Mucosa of descending colon (tissue), 3 donors: ENCODE measurements around the gene FAM78A. TPM values are rescaled to one million over a fixed set of nuclear protein-coding genes. Genes with fewer than 3 reads are reported as not detected.

Experiments
- ATAC-seq: fragments of 200-7000 bp; cut with Tn5 transposase; one replicate; pipeline ENCODE4 v1.9.1; 2020; ENCODE audit warnings: mild to moderate bottlenecking, moderate library complexity
- DNase-seq, 3 donors: peaks; one replicate each; pipeline ENCODE4 v3.0.0-alpha.2; 2020
- H3K36me3 ChIP-seq: fragments of 200-600 bp; one replicate; pipeline ENCODE4 v1.8.0; 2021; ENCODE audit warnings: low read depth, mild to moderate bottlenecking
- H3K4me1 ChIP-seq: fragments of 200-600 bp; one replicate; pipeline ENCODE4 v1.8.0; 2021; ENCODE audit warnings: low read depth, mild to moderate bottlenecking
- H3K4me3 ChIP-seq: fragments of 200-600 bp; one replicate; pipeline ENCODE4 v1.8.0; 2021; ENCODE audit warnings: mild to moderate bottlenecking
- H3K9me3 ChIP-seq: fragments of 200-600 bp; one replicate; pipeline ENCODE4 v1.8.0; 2021; ENCODE audit warnings: mild to moderate bottlenecking
- intact Hi-C, 2 donors: fragments of 100-400 bp; cut with DNase I in 1 of 2; cut with micrococcal nuclease in 1 of 2; formaldehyde crosslinking; loops; one replicate each; pipeline versions ENCODE4 v1.11.0 to v1.11.1; 2022; cut with DNase I, micrococcal nuclease
- total RNA-seq, 3 donors: library from RNA; stranded (reverse); fragmentation: NEBNext Ultra II Directional in 2 of 3; extraction: Animal tissue kit (Norgen Biotek cat#: 25700) in 2 of 3; gene quantifications; one replicate each; pipeline versions ENCODE4 v1.2.1 to v1.2.4, GENCODE V29; 2021 to 2023
- TF ChIP-seq, protein P1 (sequence below): fragments of 200-600 bp; IDR thresholded peaks from one replicate; pipeline ENCODE4 v1.8.0; 2022; ENCODE audit warnings: antibody characterized with exemption, mild to moderate bottlenecking
- donor health status: DM: no; HTN: no; CAD: no; lungs with moderate emphysema.
- donor health status: DM: no; HTN: no; CAD: no.
- donor health status: DM: no; HTN: yes; CAD: no.

Gene FAM78A
- total RNA-seq, 3 donors from 2014 or later: 1.4 to 3.9 (median 2.9) TPM

DNA sequence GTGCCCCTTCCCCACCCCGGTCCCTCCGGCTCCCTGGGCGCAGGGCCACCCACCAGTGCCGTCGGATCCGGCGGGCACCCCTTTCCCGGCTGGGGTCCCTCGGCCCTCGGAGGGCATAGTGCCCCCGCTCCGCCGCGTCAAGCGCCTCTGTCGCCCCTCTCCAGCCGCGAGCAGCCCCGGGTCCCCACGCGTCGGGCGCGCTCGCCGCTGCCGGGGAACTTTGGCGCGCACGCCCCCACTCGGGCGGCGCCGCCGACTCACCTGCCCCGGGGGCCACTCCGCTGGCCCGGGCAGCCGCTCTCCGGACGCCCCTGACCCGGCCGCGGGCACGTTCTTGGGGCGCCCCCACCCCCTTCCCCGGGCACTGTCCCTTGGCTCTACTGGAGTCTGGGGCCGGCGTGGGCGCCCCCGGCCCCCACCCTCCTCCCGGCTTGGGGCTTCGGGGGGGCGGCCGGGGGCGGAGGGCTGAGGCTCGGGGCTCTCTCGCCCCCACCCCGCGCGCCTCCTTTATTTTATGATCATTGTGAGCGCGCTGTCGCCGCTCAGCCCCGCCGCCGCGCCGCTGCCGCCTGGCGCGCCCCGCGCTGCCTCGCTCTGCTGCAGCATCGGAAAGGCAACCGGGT is 1.1 kb upstream of the FAM78A start:
- intact Hi-C loops: no loop called here
- Histone ChIP-seq H3K4me1 (peaks cover 4% of the 10 kb centered on the region), H3K9me3 (no peaks in the 10 kb centered on the region), H3K36me3 (no peaks in the 10 kb centered on the region), H3K4me3 (peak overlapping the region; percentile 26)
- DNase-seq (peak; percentile 25 to 59 (median 54)), ATAC-seq (peak; percentile 18)
- TF ChIP-seq, protein P1, sequence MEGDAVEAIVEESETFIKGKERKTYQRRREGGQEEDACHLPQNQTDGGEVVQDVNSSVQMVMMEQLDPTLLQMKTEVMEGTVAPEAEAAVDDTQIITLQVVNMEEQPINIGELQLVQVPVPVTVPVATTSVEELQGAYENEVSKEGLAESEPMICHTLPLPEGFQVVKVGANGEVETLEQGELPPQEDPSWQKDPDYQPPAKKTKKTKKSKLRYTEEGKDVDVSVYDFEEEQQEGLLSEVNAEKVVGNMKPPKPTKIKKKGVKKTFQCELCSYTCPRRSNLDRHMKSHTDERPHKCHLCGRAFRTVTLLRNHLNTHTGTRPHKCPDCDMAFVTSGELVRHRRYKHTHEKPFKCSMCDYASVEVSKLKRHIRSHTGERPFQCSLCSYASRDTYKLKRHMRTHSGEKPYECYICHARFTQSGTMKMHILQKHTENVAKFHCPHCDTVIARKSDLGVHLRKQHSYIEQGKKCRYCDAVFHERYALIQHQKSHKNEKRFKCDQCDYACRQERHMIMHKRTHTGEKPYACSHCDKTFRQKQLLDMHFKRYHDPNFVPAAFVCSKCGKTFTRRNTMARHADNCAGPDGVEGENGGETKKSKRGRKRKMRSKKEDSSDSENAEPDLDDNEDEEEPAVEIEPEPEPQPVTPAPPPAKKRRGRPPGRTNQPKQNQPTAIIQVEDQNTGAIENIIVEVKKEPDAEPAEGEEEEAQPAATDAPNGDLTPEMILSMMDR: no peak

DNA sequence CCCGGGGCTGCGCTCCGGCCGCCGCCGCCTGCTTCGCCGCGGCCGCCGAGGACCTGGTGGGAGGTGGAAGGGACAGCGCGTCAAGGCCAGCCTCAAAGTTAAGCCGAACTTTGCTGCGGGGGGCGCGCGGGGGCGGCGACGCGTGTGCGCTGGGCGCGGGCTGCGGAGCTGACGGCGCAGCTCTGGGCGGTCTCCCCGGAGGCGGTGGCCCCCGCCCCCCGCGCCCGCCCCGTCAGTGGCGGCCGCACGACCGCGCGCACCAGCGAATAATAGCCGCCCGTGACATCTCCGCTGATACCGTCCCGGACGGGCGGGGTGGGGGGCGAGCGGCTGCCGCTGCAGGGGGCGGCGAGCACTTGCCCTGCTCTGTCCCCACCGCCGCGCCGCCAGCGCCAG is 579 bp upstream of the FAM78A start:
- intact Hi-C loops: no loop called here
- DNase-seq: peak in 2 of 3 donors; percentile 49 to 58
- Histone ChIP-seq H3K4me3 (peak overlapping the region; percentile 26), H3K9me3 (no peaks in the 10 kb centered on the region), H3K36me3 (no peaks in the 10 kb centered on the region), H3K4me1 (peaks cover 4% of the 10 kb centered on the region)
- peak; percentile 12 for ATAC-seq
- TF ChIP-seq, protein P1: no peak

DNA sequence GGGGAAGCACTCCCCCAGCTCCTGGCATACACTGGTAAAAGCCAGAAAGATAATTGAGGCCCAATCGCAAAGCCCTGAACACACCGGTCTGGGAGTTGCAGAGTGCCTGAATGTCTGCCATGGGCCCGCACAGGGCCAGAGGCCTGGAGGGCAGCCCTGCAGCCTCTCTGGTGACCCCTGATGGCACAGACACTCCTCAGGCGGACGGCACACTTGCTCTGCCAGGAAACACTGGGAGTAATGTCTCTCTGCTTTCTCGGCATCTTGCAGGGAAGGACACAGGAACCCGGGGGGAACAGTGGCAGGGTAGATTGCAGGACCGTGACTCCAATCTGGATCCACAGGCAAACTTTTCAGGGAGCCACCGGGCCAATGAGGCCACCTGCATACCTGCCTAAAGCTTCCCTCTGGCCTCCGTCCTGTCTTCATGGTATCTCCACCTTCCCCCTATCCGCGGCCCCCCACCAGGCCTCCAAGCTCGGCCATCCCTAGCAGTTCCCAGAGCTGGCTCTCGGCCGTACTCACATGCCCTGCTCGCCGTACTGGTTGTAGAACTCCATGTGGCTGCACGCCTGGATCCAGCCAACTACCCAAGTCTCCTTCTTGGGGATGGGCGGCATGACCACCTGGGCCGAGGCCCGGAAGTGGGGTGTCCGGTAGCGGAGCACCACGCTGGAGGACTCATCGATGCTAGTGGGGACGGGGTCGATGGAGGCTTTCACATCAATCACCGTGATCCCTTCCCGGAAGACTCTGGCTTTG is 797 bp downstream of the FAM78A start:
- ATAC-seq (peak; percentile 16), DNase-seq (peak in 2 of 3 donors; percentile 20 to 65)
- Histone ChIP-seq H3K4me1 (peaks cover 4% of the 10 kb centered on the region), H3K36me3 (no peaks in the 10 kb centered on the region), H3K4me3 (no peak overlapping the region), H3K9me3 (no peaks in the 10 kb centered on the region)
- intact Hi-C loops: no loop called here
- TF ChIP-seq, protein P1: no peak

DNA sequence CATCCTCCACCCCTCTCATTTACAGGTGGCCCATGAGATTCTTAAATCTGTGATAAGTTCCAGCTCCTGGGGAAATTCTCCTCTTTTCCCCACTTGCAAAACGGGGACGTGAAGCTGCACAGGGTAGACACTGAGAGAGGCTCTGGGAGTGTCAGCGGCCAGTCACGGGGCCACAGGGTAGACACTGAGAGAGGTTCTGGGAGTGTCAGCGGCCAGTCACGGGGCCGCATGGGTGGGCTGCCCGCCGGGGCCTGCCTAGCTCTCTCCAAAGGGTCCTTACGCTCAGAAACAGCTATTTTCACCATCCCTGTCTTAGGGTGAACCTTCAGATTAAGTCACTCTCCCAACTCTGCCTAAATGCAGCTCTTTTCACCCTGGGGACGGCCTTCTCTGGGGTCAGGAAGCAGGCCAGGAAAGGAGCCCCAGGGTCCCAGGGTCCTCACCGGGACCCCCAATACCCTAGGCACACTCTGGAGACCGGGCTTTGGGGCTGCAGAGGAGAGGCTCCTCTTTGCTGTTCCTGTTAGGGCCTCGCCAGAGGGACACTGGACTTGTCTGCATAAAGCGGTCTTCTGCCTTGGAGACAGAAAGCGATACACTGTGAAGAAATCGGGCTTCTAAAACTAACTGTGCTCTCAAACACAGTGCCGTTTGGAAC is 1.5 kb downstream of the FAM78A start:
- no peaks in the 10 kb centered on the region for H3K36me3 ChIP-seq
- peaks cover 4% of the 10 kb centered on the region for H3K4me1 ChIP-seq
- TF ChIP-seq, protein P1: no peak
- ATAC-seq (peak; percentile 28), DNase-seq (peak; percentile 52 to 73 (median 59))
- no peak overlapping the region for H3K4me3 ChIP-seq
- intact Hi-C loops: no loop called here
- H3K9me3 ChIP-seq: no peaks in the 10 kb centered on the region

DNA sequence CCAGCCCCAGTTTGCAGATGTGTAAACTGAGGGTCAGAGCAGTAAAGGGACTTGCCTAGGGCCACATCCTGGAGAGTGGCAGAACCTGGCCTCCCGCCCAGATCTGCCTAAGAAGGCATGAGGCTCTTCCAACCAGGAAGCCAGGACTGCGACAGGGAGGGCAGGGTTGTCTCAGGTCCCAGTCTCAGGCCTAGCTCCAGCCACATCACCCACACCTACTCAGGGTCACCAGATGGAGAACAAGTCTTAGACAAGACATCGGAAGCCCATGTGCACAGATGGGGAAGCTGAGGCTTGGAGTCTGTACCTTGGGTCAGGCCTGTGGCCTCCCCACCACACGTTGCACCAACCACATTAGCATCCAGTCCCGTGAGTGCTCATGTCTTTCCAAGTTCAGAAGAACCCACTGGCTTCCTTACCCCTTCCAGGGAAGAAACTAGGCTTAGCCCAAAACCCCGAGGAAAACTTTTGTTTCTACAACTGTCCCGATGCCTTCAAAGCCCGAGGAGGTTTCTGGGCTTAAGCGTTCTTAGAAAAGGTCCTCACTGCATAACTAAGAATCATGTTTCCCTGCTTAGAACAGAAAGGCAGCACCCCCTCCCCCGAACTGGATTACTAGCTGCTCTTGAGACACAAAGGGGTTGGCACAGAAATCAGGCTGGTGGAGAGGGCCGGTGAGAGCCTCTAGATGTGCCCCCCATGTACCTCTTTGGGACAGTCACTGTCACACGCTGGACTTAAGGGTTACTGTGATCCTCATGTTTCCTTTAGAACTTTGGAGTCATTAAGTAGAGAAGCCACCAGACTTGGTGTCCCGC is 2.2 kb downstream of the FAM78A start:
- no peak overlapping the region for H3K4me3 ChIP-seq
- no peaks in the 10 kb centered on the region for H3K36me3 ChIP-seq
- H3K4me1 ChIP-seq: peaks cover 4% of the 10 kb centered on the region
- TF ChIP-seq, protein P1: no peak
- DNase-seq (peak in 1 of 3 donors; percentile 59), ATAC-seq (no peak)
- no peaks in the 10 kb centered on the region for H3K9me3 ChIP-seq
- intact Hi-C loops: no loop called here
